Activated CD4-positive, alpha-beta T cell treated with anti-CD3 and anti-CD28 coated beads, Interleukin-10, Interleukin-2, amounts not matched to agents 100 ng/mL and 50 ng/mL, durations not matched to agents 16 hours and 8 hours (primary cell): ENCODE data around the gene CRYBB1.

ENCODE experiments used
- DNase-seq: peaks from one replicate; pipeline ENCODE4 v3.0.0-alpha.2; 2020

The CRYBB1 gene

DNA sequence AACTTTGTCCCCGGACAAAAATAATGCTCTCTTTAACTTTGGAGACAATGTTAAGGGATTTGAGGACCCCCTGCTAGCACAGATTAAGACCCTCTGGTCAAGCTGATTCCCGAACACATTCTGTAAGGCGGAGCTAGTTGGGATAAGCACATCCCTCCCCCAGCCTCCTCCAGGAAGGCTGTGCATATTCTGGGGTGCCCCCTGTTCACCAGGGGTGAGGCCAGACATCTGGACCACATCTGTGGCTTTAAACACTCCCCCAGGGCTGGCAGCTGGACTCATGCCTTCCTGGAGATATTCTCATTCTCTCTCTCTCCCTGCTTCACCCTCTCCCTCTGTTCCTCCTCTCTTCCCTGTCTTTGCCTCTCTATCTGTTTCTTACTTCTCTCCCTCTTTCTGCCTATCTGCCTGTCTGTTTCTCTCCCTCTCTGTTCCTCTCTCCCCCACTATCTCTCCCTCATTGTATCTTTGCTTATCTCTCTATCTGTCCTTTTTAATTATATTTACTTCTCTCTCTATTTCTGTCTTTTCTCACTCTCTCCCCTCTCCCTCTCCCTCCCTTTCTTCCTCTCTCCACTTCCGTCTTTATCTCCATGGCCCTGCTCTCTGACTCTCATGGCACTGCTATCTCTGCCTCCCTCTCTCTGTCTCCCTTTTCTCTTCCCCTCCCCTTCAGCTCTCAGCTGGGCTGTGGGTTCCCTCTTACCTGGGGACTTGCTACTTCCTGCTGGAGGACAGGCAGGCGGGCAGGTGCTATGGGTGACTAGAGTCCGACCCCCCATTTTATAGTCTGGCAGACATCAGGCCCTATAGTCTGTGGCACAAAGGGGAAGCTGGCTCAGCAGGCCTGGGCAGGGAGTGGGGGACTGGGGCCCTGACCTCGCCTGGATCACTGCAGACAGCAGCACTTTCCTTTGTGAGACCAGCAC is at the start of gene CRYBB1:
Gene CRYBB1, minus strand, starts transcription at position 757 of the 929 bp plus-strand sequence. CDS start 1,708 bp downstream, outside the sequence.
- no peak for DNase-seq

DNA sequence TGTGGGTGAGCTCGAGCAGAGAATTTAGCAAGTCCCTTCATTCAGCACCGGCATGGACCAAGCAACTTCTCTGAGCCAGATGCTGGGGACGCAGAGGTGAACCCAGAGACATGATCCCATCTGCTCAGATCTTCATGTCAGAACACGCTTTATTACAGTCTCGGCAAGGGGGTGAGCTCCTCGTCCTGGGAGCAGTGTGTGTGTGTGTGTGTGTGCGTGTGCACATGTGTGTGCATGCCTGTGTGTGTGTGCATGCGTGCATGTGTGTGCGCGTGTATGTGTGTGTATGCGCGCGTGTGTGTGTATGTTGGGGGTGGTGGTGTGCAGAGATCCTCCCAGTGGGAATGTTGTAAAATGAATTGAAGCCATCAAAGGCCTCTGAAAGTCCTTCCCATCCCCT is 49.3 kb upstream of the CRYBB1 start:
- no peak for DNase-seq

DNA sequence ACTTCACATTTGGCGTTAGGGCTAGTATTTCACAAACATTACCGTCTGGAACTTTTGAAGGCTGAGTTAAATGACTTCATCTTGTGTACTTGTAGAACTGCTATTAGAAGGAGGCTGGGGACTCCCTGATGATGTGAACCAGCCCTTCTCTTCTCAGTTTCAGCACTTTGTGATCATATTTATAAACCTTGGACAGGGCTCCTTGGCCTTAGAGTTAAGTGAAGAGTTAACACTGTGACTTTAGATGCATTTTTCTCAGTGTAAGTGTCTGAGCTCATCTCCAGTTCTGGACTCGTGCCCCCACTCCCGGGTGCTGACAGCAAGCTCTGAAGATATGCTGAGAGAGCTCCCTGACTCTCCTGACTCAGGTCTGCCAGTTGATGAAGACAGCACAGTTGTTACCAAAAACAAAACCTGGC is 48.0 kb upstream of the CRYBB1 start:
- DNase-seq, result no peak

DNA sequence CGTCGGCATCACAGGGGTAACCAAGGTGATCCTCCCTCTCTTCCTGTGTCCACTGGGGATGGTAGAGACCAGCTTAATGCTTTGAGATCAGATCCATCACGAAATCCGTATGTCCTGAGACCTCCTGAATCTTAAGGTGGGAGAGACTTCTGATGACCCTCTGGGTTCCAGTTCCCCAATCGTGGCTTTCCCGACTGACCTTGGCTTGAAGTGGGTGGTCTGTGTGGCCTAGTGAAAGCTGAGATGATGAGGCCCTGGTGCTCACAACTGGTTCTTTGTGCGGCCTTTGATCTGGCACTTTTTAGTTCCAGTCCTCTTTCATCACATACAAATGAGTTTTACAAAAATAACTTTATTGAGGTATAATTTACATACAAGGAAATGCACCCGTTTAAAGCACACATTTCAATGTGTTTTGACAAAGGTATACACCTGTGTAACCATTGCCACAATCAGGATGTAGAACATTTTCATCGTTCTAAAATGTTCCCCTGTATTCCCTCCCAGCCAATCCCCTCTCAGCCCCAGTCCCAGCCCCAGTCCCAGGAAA is 45.6 kb upstream of the CRYBB1 start:
- no peak for DNase-seq

DNA sequence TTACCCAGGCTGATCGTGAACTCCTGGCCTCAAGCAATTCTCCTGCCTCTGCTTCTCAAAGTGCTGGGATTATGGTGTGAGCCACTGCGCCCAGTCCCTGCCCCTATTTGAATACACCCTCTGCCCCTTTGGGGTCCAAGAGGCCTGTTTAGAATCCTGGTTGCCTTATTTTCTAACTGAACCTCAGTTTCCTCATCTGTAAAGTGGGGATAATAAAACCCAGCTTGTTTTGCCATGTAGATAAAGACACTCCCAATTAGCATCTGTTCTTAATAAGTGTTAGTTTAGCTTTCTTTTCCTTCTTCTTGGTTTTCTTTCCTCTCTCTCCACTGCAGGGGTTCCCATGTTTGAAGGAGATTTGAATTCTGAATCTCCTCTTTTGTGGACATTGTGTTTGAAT is 44.3 kb upstream of the CRYBB1 start:
- DNase-seq, result no peak

DNA sequence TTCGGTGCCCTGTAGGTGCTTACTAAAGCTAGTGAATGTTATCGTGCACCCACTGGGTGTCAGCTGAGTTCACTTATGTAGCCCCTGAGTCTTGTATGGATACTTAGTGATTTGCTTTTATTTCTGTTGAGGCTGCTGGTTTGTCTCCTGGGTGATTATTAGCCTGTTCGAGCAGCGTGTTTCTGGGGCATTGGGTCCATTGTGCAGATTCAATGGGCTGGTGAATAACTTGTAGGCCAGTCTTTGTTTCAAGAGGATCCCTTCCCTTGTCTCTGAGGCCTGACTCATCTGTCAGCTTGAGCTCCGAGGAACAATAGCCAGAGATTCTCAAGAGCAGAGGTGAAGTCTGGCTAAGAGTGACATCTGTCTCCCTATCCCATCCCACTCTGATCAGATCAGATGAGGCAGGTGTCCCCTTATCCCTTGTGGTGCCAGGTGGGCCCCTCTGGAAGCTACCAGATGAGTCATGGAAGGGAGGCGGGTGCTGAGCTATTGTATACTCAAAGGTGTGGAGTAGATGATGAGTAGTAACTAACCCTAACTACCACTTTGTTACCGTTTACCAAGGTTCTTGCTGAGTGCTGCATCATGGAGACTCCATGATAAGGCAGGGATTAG is 43.2 kb upstream of the CRYBB1 start:
- DNase-seq, result no peak

DNA sequence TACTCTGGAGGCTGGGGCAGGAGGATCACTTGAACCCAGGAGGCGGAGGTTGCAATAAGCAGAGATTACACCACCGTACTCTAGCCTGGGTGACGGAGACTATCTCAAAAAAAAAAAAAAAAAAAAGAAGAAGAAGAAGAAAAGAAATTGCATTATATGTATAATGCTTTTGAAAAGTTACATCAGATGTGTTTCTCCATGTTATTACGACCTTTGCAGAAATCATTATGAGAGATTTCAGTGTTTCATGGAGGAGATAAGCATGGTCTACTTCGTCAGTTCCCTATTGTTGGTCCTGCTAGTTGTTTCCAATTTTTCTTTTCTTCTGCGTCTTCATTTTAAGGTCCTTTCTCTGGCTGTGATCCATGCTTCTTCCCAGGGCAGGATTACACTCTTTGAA is 42.5 kb upstream of the CRYBB1 start:
- DNase-seq, result no peak

DNA sequence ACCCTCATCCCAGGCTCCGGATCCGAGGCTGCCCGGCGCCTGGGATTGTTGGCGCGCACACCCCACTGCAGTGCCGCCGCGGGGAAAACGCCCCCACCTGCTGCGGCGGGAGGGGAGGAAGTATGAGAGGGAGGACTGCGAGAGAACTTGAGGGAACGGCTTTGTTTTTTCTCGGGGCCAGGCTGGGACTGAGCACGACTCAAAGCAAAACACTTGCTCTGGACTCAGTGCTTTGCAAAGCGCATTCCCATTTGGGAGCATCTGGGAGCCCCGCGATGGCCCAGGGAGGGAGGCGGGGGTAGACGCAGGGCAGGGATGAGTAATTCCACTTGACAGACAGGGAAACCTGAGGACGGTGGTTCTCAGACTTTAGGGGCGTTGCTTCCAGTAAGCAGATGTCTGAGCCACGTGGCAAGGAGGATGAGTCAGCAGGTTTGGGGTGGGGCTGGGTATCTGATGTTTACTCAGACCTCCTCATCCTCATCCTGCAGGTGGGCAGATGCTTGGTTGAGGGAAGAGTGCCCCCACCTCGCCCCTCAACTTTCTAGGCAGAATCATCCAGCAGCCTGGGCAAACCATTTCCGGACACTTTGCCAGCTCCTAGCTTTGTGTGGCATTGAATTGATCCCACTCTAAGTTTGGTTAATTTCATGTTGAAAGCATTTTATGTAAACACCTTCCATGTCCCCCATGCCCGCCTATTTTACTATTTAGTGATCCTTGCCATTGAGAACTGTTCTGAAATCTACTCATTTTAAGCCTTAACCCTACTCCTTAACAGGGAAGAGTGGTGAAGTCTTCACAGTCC is 41.0 kb upstream of the CRYBB1 start:
- peak; percentile 94 for DNase-seq

DNA sequence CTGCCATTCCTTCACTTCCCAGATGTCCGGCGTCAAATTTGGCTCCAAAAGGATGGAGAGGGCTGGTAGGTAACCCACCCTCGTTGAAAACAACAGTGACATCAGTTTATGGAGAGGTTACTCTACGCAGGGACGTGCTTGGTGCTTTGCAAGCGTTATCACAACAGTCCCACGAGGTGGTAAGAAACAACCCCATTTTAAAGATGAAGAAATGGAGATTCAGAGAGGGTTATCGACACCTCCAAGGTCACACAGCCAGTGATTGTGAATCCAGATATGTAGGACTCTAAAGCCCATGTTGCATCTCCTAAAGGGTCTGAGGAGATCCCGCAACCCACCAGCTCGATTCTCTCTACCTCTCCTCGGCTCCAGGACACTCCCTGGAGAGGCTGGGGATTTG is 40.3 kb upstream of the CRYBB1 start:
- peak; percentile 33 for DNase-seq

DNA sequence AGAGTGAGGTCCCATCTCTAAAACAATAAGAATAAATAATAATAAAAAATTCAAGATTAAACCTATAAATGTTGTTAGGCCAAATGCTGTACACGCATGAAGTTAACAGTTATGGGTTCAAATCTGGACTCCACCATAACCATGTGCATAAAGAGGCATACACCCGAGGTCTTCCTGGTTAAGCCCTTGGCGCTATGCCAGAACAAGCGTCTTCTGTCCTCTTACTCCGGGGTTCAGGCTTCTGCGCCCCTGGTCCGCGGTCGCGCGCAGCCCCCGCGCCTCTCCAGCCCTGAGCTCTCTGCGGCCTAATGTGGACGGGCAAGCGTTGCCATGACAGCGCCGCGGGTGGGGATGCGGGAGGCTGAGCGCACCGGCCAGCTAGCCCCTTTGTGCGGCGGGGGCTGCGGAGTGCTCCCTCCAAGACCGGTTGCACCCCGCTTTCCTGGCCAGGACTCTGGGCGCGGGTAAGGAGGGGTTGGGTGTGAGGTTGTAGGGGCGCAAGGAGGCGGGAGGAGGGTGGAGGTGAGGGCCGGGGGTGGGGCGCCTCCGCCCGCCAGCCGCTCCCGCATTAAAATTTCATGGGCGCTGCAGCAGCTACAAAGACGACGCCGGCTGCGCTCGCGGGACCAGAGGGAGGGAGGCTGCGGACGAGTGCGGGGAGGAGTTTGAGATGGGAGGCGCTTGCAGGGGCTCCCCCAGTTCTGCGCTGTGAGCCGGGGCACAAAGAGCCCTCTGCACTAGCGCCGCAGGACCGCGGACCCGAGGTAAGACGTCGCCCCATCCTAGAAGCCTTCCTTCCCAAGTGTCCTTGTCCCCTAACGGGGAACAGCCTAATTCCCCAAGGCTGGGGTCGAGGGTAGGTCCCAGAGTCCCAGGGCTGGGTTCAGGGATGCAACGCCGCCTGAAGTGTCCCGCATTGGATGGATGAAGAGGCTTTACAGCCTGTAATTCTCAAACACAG is 39.3 kb upstream of the CRYBB1 start, which contains the start of gene MIAT:
Gene MIAT, plus strand, starts transcription at position 698 of the 961 bp plus-strand sequence.
- peak; percentile 74 for DNase-seq

DNA sequence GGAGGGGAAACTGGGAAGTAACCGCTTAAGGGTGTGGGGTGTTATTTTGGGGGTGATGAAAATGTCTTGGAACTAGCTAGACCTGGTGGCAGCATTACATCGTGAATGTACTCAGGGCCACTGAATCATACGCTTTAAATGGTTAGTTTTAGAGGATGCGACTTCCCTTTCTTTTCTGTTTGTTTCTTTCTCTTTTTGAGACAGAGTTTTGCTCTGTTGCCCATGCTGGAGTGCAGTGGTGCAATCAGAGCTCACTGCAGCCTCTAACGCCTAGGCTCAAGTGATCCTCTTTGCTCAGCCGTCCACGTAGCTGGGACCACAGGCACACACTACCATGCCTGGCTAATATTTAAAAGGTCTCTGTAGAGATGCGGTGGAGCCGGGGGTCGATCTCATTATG is 34.0 kb upstream of the CRYBB1 start:
- no peak for DNase-seq

DNA sequence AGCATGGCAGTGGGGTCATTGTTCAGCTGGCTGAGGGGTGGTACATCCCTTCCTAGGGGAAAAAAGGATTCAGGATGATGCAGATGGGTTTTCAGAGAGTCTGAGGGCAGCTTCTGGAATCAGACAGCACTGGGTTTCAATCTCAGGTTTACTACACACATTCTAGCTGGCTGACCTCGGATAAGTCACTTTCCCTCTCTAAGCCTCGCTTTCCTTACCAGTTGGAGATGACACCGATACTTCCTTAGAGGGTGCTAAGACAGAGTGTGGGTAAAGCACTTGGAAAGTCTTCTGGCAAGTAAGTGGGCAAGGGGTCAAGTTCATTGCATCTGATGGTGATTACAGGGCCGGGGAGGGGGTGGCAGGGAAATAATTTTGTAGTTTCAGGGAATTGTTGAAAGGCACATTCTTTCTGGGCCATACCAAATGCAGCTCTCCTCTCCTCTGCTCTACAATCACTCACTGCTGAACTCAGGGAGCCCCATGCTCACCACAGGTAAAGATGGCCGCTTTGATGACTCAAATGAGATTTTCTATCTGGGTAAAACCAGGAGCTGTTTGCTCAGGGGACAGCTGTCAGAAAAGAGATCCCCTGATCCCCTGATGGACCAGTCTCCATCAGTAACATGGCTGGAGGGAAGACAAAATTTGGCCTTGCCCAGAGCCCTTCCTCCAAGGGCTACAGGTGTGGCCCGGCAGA is 33.0 kb upstream of the CRYBB1 start:
- peak; percentile 61 for DNase-seq

DNA sequence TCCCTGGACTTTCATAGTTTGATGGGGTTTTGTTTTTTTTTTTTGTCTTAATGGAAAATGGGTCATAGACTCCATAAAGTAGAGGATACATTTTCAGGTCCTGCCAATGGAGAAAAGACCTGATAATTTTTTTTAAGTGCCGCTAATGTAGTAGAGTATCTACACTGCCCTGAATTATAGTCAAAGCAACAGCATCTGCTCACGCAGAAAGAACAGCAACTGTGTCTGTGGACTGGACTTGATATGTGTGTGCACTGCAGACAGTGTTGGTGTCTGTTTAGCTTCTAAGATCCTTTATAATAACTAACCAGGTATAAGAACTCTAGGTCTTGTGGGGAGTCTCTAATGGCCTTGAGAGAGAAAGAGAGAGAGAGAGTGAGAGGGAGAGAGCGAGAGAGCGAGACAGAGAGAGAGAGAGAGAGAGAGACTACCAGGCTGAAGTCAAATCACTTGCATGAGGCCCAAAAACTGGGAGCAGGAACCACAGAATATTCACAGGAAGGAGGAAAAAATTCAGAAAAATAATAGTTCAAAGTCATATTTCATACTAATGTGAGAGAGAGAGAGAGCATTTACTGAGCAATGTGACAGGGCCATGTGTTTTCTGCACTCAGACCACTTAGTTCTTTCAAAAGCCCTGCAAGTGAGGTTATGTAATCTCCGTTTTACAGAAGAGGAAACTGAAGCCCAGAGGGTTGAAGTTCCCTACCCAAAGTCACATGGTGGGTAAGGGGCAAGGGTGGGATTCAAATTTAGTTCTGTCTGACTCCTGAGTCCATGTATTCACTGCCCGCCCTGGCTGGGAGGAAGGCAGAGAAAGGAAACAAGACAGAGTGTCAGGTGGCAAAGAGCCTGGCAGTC is 30.9 kb upstream of the CRYBB1 start:
- DNase-seq, result no peak

DNA sequence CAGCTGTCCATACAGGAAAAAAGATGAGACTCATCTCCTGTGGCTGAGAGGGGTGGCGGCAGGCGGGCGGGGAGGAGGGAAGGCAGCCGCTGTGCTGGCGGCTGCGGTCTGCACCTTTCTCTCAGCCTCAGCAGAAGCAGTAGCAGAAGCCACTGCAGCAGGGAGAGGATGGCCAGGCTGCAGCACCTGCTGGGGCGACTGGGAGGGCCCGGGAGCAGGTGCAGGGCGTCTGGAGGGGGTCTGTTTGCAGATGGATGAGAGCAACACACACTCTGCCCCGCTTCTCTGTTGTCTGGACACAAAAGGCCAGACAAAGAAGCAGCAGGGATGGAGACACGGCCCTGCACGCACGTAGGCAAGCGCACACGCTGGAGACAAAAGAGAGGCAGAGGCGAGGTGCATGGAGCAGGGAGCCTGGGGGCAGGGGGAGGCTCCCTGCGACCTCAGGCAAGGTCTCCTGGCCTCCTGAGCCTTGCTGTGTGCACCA is 30.2 kb upstream of the CRYBB1 start:
- DNase-seq, result peak; percentile 64

DNA sequence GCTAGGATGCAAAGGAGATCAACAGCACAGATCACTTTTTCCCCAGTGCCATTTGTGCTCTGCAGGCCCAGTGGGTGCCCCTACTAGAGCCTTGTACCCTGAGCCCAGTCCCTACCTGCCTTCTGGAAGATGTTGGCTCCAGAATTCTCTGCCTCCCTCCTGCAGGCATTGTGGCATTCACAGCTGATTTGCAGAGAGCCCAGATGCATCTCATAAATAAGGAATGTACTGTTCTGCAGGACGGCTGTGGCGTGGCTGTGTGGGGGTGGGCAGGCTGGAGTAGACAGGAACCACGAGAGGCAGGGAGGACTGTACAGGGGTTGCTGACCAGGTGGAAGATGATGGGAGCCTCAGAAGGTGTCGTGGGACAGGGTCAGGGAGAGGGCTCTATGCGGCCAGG is 28.3 kb upstream of the CRYBB1 start:
- DNase-seq, result no peak

DNA sequence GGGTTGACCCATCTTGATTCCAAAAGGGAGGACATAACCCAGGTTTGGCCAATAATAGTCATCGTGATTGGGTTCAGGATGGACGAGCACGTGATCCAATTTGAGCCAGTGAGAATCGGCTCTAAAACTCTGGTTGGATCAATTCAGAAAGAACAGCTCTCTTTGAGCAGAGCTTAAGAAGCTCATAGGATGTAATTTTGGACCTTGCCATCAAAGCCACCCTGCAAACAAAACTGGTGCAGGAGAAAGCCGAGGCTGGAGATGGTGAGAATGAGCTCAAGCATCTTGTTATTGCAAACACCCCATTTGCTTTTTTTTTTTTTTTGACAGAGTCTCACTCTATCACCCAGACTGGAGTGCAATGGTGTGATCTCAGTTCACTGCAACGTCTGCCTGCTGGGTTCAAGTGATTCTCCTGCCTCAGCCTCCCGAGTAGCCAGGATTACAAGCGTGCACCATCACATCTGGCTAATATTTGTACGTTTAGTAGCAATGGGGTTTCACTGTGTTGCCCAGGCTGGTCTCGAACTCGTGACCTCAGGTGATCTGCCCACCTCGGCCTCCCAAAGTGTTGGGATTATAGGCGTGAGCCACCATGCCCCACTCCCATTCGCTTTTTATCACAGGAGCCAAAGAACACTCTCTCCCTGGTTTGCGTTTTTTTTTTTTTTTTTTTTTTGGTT is 25.7 kb upstream of the CRYBB1 start:
- no peak for DNase-seq

DNA sequence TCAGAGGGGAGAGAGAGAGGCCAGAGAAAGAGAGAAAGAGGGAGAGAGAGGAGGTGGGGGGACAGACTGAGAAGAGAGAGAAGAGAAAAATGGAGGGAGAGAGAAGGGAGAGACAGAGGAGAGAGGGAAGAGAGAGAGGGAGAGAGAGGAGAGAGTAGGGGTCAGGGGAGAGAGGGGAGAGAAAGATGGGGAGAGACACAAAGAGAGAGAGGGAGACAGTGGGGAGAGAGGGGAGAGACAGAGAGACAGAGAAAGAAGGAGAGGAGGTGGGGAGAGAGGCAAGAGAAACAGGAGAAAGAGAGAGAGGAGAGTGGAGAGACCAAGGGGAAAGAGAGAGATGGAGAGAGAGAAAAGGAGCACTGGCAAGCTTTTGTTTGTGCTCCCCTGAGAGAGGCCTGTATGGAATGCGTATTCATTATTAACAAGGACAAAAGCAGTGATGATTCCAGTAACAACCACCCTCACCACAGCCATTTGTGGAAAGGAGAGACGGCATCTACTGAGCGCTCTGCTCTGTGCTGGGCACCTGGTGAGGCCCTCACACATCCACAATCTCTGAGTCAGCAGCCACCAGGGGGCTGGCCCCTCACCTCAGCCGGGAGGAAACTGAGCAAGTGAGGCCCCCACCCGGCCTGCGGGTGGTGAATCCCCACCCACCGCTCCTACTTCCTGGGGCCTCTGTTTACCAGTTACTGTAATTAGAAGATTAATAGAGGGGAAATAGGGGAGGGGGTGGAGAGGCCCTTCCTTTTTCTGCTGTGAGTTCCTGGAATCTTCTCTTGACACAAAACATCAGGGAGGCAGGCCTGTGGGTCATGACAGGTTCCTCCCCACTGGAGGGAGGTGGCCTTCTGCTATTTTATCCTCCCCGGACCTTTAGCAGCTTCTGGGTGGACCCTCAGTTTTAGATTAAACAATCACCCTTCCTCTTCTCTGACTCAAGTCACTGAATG is 24.9 kb upstream of the CRYBB1 start:
- DNase-seq, result peak; percentile 91

DNA sequence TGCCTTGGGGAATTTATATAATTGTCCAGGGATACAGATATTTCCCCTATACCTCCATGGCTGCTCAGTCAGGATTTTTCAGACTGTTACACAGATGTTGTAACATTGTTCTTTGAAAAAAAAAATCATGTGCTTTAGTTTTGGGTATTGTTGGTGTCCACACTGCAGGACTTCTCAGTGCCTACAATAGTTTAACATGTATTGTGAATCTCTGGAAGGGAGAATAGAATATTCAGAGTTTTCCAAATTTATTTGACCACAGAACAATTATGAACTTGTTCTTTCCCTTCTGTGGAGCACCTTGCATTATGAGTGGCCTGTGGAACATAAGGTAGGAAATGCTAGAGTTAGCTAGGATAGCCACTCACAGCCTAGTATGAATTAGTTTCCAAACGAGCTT is 18.5 kb upstream of the CRYBB1 start:
- DNase-seq, result no peak
